ENCODE measurements around the gene TMEM74B.

The TMEM74B gene

GRCh38 chr20:1202762-1203504 is 18.2 kb upstream of the TMEM74B start, which contains the start of gene C20orf202:
Gene C20orf202 (plus strand): TSS chr20:1203454. CDS start chr20:1203586, 132 bp downstream.
- Histone ChIP-seq H3K4me1 (ENCODE audit: control insufficient read depth, insufficient read depth, low read length) (no peaks in the 10 kb centered on the region), H3K36me3 (ENCODE audit: control insufficient read depth, insufficient read depth, low read length) (no peaks in the 10 kb centered on the region), H3K27me3 (ENCODE audit: control insufficient read depth, insufficient read depth, low read length) (no peaks in the 10 kb centered on the region), H3K4me3 (ENCODE audit: low read depth, low read length) (no peak within 1 kb of the TSS), H3K9me3 (ENCODE audit: control insufficient read depth, insufficient read depth, low read length) (no peaks in the 10 kb centered on the region), H3K9ac (ENCODE audit: low read depth, low read length) (no peak within 1 kb of the TSS)

- no peaks in the 10 kb centered on the region for H3K36me3 ChIP-seq (ENCODE audit: control insufficient read depth, insufficient read depth, low read length)
- H3K4me3 ChIP-seq (ENCODE audit: low read depth, low read length) = no peak overlapping the region
- no peaks in the 10 kb centered on the region for H3K27me3 ChIP-seq (ENCODE audit: control insufficient read depth, insufficient read depth, low read length)
- no peaks in the 10 kb centered on the region for H3K9me3 ChIP-seq (ENCODE audit: control insufficient read depth, insufficient read depth, low read length)
- H3K4me1 ChIP-seq (ENCODE audit: control insufficient read depth, insufficient read depth, low read length) = no peaks in the 10 kb centered on the region
- no peak overlapping the region for H3K9ac ChIP-seq (ENCODE audit: low read depth, low read length)
Observed at GRCh38 chr20:1199964-1200363, 15.2 kb upstream of the TMEM74B start.

GRCh38 chr20:1199212-1199873 is 14.6 kb upstream of the TMEM74B start:
- H3K9me3 ChIP-seq (ENCODE audit: control insufficient read depth, insufficient read depth, low read length) = no peaks in the 10 kb centered on the region
- H3K4me3 ChIP-seq (ENCODE audit: low read depth, low read length) = no peak overlapping the region
- H3K27me3 ChIP-seq (ENCODE audit: control insufficient read depth, insufficient read depth, low read length) = no peaks in the 10 kb centered on the region
- H3K4me1 ChIP-seq (ENCODE audit: control insufficient read depth, insufficient read depth, low read length) = no peaks in the 10 kb centered on the region
- no peaks in the 10 kb centered on the region for H3K36me3 ChIP-seq (ENCODE audit: control insufficient read depth, insufficient read depth, low read length)
- H3K9ac ChIP-seq (ENCODE audit: low read depth, low read length) = no peak overlapping the region

- no peaks in the 10 kb centered on the region for H3K27me3 ChIP-seq (ENCODE audit: control insufficient read depth, insufficient read depth, low read length)
- no peaks in the 10 kb centered on the region for H3K4me1 ChIP-seq (ENCODE audit: control insufficient read depth, insufficient read depth, low read length)
- H3K9ac ChIP-seq (ENCODE audit: low read depth, low read length) = no peak overlapping the region
- no peak overlapping the region for H3K4me3 ChIP-seq (ENCODE audit: low read depth, low read length)
- H3K9me3 ChIP-seq (ENCODE audit: control insufficient read depth, insufficient read depth, low read length) = no peaks in the 10 kb centered on the region
- no peaks in the 10 kb centered on the region for H3K36me3 ChIP-seq (ENCODE audit: control insufficient read depth, insufficient read depth, low read length)
Observed at GRCh38 chr20:1198751-1199150, 14.0 kb upstream of the TMEM74B start.

GRCh38 chr20:1197801-1198200 is 13.0 kb upstream of the TMEM74B start:
- Histone ChIP-seq H3K9ac (ENCODE audit: low read depth, low read length) (no peak overlapping the region), H3K27me3 (ENCODE audit: control insufficient read depth, insufficient read depth, low read length) (no peaks in the 10 kb centered on the region)

GRCh38 chr20:1196634-1197033 is 11.9 kb upstream of the TMEM74B start:
- H3K36me3 ChIP-seq (ENCODE audit: control insufficient read depth, insufficient read depth, low read length) = no peaks in the 10 kb centered on the region
- no peak overlapping the region for H3K9ac ChIP-seq (ENCODE audit: low read depth, low read length)
- no peaks in the 10 kb centered on the region for H3K9me3 ChIP-seq (ENCODE audit: control insufficient read depth, insufficient read depth, low read length)
- H3K27me3 ChIP-seq (ENCODE audit: control insufficient read depth, insufficient read depth, low read length) = no peaks in the 10 kb centered on the region
- H3K4me1 ChIP-seq (ENCODE audit: control insufficient read depth, insufficient read depth, low read length) = no peaks in the 10 kb centered on the region
- H3K4me3 ChIP-seq (ENCODE audit: low read depth, low read length) = no peak overlapping the region

More at GRCh38 chr20:1197801-1198200, 13.0 kb upstream of the TMEM74B start:
- H3K9me3 ChIP-seq (ENCODE audit: control insufficient read depth, insufficient read depth, low read length) = no peaks in the 10 kb centered on the region
- H3K36me3 ChIP-seq (ENCODE audit: control insufficient read depth, insufficient read depth, low read length) = no peaks in the 10 kb centered on the region
- no peak overlapping the region for H3K4me3 ChIP-seq (ENCODE audit: low read depth, low read length)
- H3K4me1 ChIP-seq (ENCODE audit: control insufficient read depth, insufficient read depth, low read length) = no peaks in the 10 kb centered on the region

GRCh38 chr20:1195226-1195625 is 10.4 kb upstream of the TMEM74B start:
- Histone ChIP-seq H3K4me1 (ENCODE audit: control insufficient read depth, insufficient read depth, low read length) (no peaks in the 10 kb centered on the region), H3K27me3 (ENCODE audit: control insufficient read depth, insufficient read depth, low read length) (peaks cover 2% of the 10 kb centered on the region), H3K4me3 (ENCODE audit: low read depth, low read length) (no peak overlapping the region), H3K36me3 (ENCODE audit: control insufficient read depth, insufficient read depth, low read length) (no peaks in the 10 kb centered on the region), H3K9ac (ENCODE audit: low read depth, low read length) (no peak overlapping the region), H3K9me3 (ENCODE audit: control insufficient read depth, insufficient read depth, low read length) (no peaks in the 10 kb centered on the region)

GRCh38 chr20:1191299-1191698 is 6.5 kb upstream of the TMEM74B start:
- Histone ChIP-seq H3K9ac (ENCODE audit: low read depth, low read length) (no peak overlapping the region), H3K4me1 (ENCODE audit: control insufficient read depth, insufficient read depth, low read length) (no peaks in the 10 kb centered on the region)

GRCh38 chr20:1190847-1191246 is 6.1 kb upstream of the TMEM74B start:
- Histone ChIP-seq H3K9ac (ENCODE audit: low read depth, low read length) (no peak overlapping the region), H3K4me1 (ENCODE audit: control insufficient read depth, insufficient read depth, low read length) (no peaks in the 10 kb centered on the region), H3K4me3 (ENCODE audit: low read depth, low read length) (no peak overlapping the region), H3K9me3 (ENCODE audit: control insufficient read depth, insufficient read depth, low read length) (no peaks in the 10 kb centered on the region), H3K36me3 (ENCODE audit: control insufficient read depth, insufficient read depth, low read length) (no peaks in the 10 kb centered on the region), H3K27me3 (ENCODE audit: control insufficient read depth, insufficient read depth, low read length) (peaks cover 20% of the 10 kb centered on the region)

More at GRCh38 chr20:1191299-1191698, 6.5 kb upstream of the TMEM74B start:
- H3K27me3 ChIP-seq (ENCODE audit: control insufficient read depth, insufficient read depth, low read length) = peaks cover 19% of the 10 kb centered on the region
- no peaks in the 10 kb centered on the region for H3K36me3 ChIP-seq (ENCODE audit: control insufficient read depth, insufficient read depth, low read length)
- no peak overlapping the region for H3K4me3 ChIP-seq (ENCODE audit: low read depth, low read length)
- H3K9me3 ChIP-seq (ENCODE audit: control insufficient read depth, insufficient read depth, low read length) = no peaks in the 10 kb centered on the region

GRCh38 chr20:1189827-1190226 is 5.0 kb upstream of the TMEM74B start:
- H3K36me3 ChIP-seq (ENCODE audit: control insufficient read depth, insufficient read depth, low read length) = no peaks in the 10 kb centered on the region
- no peak overlapping the region for H3K9ac ChIP-seq (ENCODE audit: low read depth, low read length)
- H3K27me3 ChIP-seq (ENCODE audit: control insufficient read depth, insufficient read depth, low read length) = peaks cover 20% of the 10 kb centered on the region
- H3K4me3 ChIP-seq (ENCODE audit: low read depth, low read length) = no peak overlapping the region
- H3K9me3 ChIP-seq (ENCODE audit: control insufficient read depth, insufficient read depth, low read length) = no peaks in the 10 kb centered on the region
- H3K4me1 ChIP-seq (ENCODE audit: control insufficient read depth, insufficient read depth, low read length) = no peaks in the 10 kb centered on the region

- Histone ChIP-seq H3K4me1 (ENCODE audit: control insufficient read depth, insufficient read depth, low read length) (no peaks in the 10 kb centered on the region), H3K9ac (ENCODE audit: low read depth, low read length) (no peak overlapping the region), H3K27me3 (ENCODE audit: control insufficient read depth, insufficient read depth, low read length) (peaks cover 34% of the 10 kb centered on the region), H3K4me3 (ENCODE audit: low read depth, low read length) (no peak overlapping the region), H3K9me3 (ENCODE audit: control insufficient read depth, insufficient read depth, low read length) (no peaks in the 10 kb centered on the region), H3K36me3 (ENCODE audit: control insufficient read depth, insufficient read depth, low read length) (no peaks in the 10 kb centered on the region)
Observed at GRCh38 chr20:1188347-1188746, 3.6 kb upstream of the TMEM74B start.

- H3K36me3 ChIP-seq (ENCODE audit: control insufficient read depth, insufficient read depth, low read length) = no peaks in the 10 kb centered on the region
- no peak overlapping the region for H3K4me3 ChIP-seq (ENCODE audit: low read depth, low read length)
- H3K27me3 ChIP-seq (ENCODE audit: control insufficient read depth, insufficient read depth, low read length) = peaks cover 39% of the 10 kb centered on the region
- no peak overlapping the region for H3K9ac ChIP-seq (ENCODE audit: low read depth, low read length)
- no peaks in the 10 kb centered on the region for H3K4me1 ChIP-seq (ENCODE audit: control insufficient read depth, insufficient read depth, low read length)
- H3K9me3 ChIP-seq (ENCODE audit: control insufficient read depth, insufficient read depth, low read length) = no peaks in the 10 kb centered on the region
Observed at GRCh38 chr20:1187605-1188171, 2.9 kb upstream of the TMEM74B start.

Data from iPS-15b (cell line).